H9 (cell line): ENCODE results near the gene TTYH2. TPM values are rescaled to one million over a fixed set of nuclear protein-coding genes. Genes with fewer than 3 reads are reported as not detected.

ENCODE experiments used
- DNase-seq: peaks from one replicate; pipeline ENCODE4 v3.0.0-alpha.2; 2017
- H2AFZ ChIP-seq: one replicate; pipeline ENCODE4 v1.6.1; 2013; ENCODE audit warnings: mild to moderate bottlenecking, low read length, control low read depth, moderate library complexity
- H2AK5ac ChIP-seq: 2 replicates; pipeline ENCODE4 v1.6.1; 2013; ENCODE audit warnings: low read length, control low read depth, mixed read lengths; ENCODE audit not compliant: insufficient read length
- H2BK120ac ChIP-seq: one replicate; pipeline ENCODE4 v1.6.1; 2013; ENCODE audit warnings: low read depth, mild to moderate bottlenecking, low read length, control low read depth, inconsistent platforms; ENCODE audit not compliant: poor library complexity, severe bottlenecking
- H2BK12ac ChIP-seq: 2 replicates; pipeline ENCODE4 v1.6.1; 2013; ENCODE audit warnings: low read length, control low read depth, mixed read lengths, low read depth; ENCODE audit not compliant: insufficient read length
- H2BK15ac ChIP-seq: 2 replicates; pipeline ENCODE4 v1.6.1; 2013; ENCODE audit warnings: low read depth, low read length, control low read depth
- H2BK20ac ChIP-seq: one replicate; pipeline ENCODE4 v1.6.1; 2013; ENCODE audit warnings: low read depth, mild to moderate bottlenecking, low read length, control low read depth, inconsistent platforms; ENCODE audit not compliant: poor library complexity, severe bottlenecking
- H2BK5ac ChIP-seq: 2 replicates; pipeline ENCODE4 v1.6.1; 2013; ENCODE audit warnings: low read length, control low read depth, mixed read lengths; ENCODE audit not compliant: insufficient read length
- H3K14ac ChIP-seq: 2 replicates; pipeline ENCODE4 v1.6.1; 2013; ENCODE audit warnings: low read length, control low read depth; ENCODE audit not compliant: insufficient read depth
- H3K18ac ChIP-seq: 2 replicates; pipeline ENCODE4 v1.6.1; 2013; ENCODE audit warnings: low read depth, mild to moderate bottlenecking, mixed read lengths, low read length, control low read depth; ENCODE audit not compliant: insufficient read length
- H3K23ac ChIP-seq: 2 replicates; pipeline ENCODE4 v1.6.1; 2013; ENCODE audit warnings: low read length, control low read depth, mixed read lengths, low read depth; ENCODE audit not compliant: insufficient read length
- H3K23me2 ChIP-seq: 2 replicates; pipeline ENCODE4 v1.6.1; 2013; ENCODE audit warnings: low read depth, mild to moderate bottlenecking, mixed read lengths, low read length, control low read depth; ENCODE audit not compliant: insufficient read length, poor library complexity, severe bottlenecking
- H3K27ac ChIP-seq: 2 replicates; pipeline ENCODE4 v1.5.1; 2013; ENCODE audit warnings: low read length, control low read depth, mixed read lengths, low read depth; ENCODE audit not compliant: insufficient read length
- H3K27me3 ChIP-seq: 2 replicates; pipeline ENCODE4 v1.6.1; 2013; ENCODE audit warnings: low read length, control low read depth, inconsistent platforms; ENCODE audit not compliant: insufficient read depth
- H3K4ac ChIP-seq: 2 replicates; pipeline ENCODE4 v1.6.1; 2013; ENCODE audit warnings: low read depth, mild to moderate bottlenecking, control low read depth, inconsistent platforms, low read length, moderate library complexity
- H3K4me1 ChIP-seq: 2 replicates; pipeline ENCODE4 v1.6.1; 2013; ENCODE audit warnings: low read length, control low read depth, inconsistent platforms; ENCODE audit not compliant: insufficient read depth
- H3K4me2 ChIP-seq: 2 replicates; pipeline ENCODE4 v1.6.1; 2013; ENCODE audit warnings: low read length, control low read depth, mixed read lengths; ENCODE audit not compliant: insufficient read length, insufficient read depth
- H3K56ac ChIP-seq: 2 replicates; pipeline ENCODE4 v1.6.1; 2013; ENCODE audit warnings: low read depth, mild to moderate bottlenecking, mixed read lengths, low read length, control low read depth; ENCODE audit not compliant: insufficient read length
- H3K79me1 ChIP-seq: 2 replicates; pipeline ENCODE4 v1.6.1; 2013; ENCODE audit warnings: low read depth, mild to moderate bottlenecking, moderate library complexity, low read length, control low read depth, inconsistent platforms; ENCODE audit not compliant: insufficient read depth, poor library complexity, severe bottlenecking
- H3K79me2 ChIP-seq: 2 replicates; pipeline ENCODE4 v1.6.1; 2013; ENCODE audit warnings: low read length, control low read depth, inconsistent platforms; ENCODE audit not compliant: insufficient read depth
- H3K9ac ChIP-seq: 2 replicates; pipeline ENCODE4 v1.6.1; 2013; ENCODE audit warnings: low read length, control low read depth, mixed read lengths; ENCODE audit not compliant: insufficient read length; ENCODE audit errors: extremely low read depth
- H3K9me3 ChIP-seq: one replicate; pipeline ENCODE4 v1.6.1; 2013; ENCODE audit warnings: low read depth, low read length, inconsistent platforms; ENCODE audit not compliant: control insufficient read depth
- H3T11ph ChIP-seq: one replicate; pipeline ENCODE4 v1.6.1; 2013; ENCODE audit warnings: mild to moderate bottlenecking, low read length, control low read depth, inconsistent platforms
- H4K20me1 ChIP-seq: one replicate; pipeline ENCODE4 v1.6.1; 2013; ENCODE audit not compliant: control insufficient read depth, insufficient read length, insufficient read depth
- H4K5ac ChIP-seq: 2 replicates; pipeline ENCODE4 v1.6.1; 2013; ENCODE audit warnings: low read depth, mild to moderate bottlenecking, mixed read lengths, low read length, control low read depth; ENCODE audit not compliant: insufficient read length
- H4K8ac ChIP-seq: replicated peaks from 2 replicates; pipeline ENCODE4 v1.6.1; 2013; ENCODE audit warnings: low read length, control low read depth, mixed read lengths, low read depth; ENCODE audit not compliant: insufficient read length
- H4K91ac ChIP-seq: 2 replicates; pipeline ENCODE4 v1.6.1; 2013; ENCODE audit warnings: low read depth, mild to moderate bottlenecking, moderate library complexity, mixed read lengths, low read length, control low read depth; ENCODE audit not compliant: insufficient read length
- H3K27ac Mint-ChIP-seq, 3 experiments: 2 replicates in 2 of 3; 3 replicates in 1 of 3; pipeline ENCODE4 v1.8.0; 2020 to 2021; ENCODE audit warnings: mixed read lengths in 3 of 3, mild to moderate bottlenecking in 1 of 3, moderate library complexity in 1 of 3
- H3K27me3 Mint-ChIP-seq: 2 replicates; pipeline ENCODE4 v1.8.0; 2021; ENCODE audit warnings: low read depth, mild to moderate bottlenecking, moderate library complexity, mixed read lengths
- H3K36me3 Mint-ChIP-seq, 3 experiments: 2 replicates in 2 of 3; 3 replicates in 1 of 3; pipeline ENCODE4 v1.8.0; 2020 to 2021; ENCODE audit warnings: low read depth in 3 of 3, mixed read lengths in 3 of 3; ENCODE audit not compliant: insufficient read depth in 1 of 3
- H3K4me1 Mint-ChIP-seq, 2 experiments: 2 replicates each; pipeline ENCODE4 v1.8.0; 2020; ENCODE audit warnings: mixed read lengths in 2 of 2
- H3K4me3 Mint-ChIP-seq, 2 experiments: 2 replicates in 1 of 2; 3 replicates in 1 of 2; pipeline ENCODE4 v1.8.0; 2020 to 2021; ENCODE audit warnings: mild to moderate bottlenecking in 2 of 2, mixed read lengths in 2 of 2, moderate library complexity in 1 of 2
- H3K9me3 Mint-ChIP-seq, 2 experiments: 2 replicates in 1 of 2; 3 replicates in 1 of 2; pipeline ENCODE4 v1.8.0; 2020; ENCODE audit warnings: mild to moderate bottlenecking in 2 of 2, mixed read lengths in 2 of 2, moderate library complexity in 1 of 2
- CTCF ChIP-seq: fragments of 200-600 bp; sonication (generic); conservative IDR thresholded peaks from 3 replicates; pipeline ENCODE4 v1.8.0; 2021; ENCODE audit warnings: antibody characterized with exemption, mild to moderate bottlenecking
- WGBS: extraction: QIAGEN DNeasy Blood & Tissue Kit; methylation state at CpG from one replicate; pipeline ENCODE4 v1.1.7; 2013; ENCODE audit warnings: missing lambda C conversion rate, low lambda C conversion rate, mixed read lengths; ENCODE audit not compliant: insufficient read length; ENCODE audit errors: extremely low coverage; 5-methylcytosine and 5-hydroxymethylcytosine counted together
- total RNA-seq: library from RNA; stranded (reverse); gene quantifications from 2 replicates; pipeline ENCODE4 v1.2.1, GENCODE V29; 2021

TTYH2 gene
- total RNA-seq, 1 experiment from 2014 or later, result 1.6 TPM

- H2BK120ac ChIP-seq, result no peak overlapping the region
- no peaks in the 10 kb centered on the region for H4K20me1 ChIP-seq
- no peaks in the 10 kb centered on the region; the same call in 1 of the 2 replicates for H3K27me3 ChIP-seq
- H2BK5ac ChIP-seq, result no peak overlapping the region
- no peak overlapping the region for H3K27ac ChIP-seq
- no peak overlapping the region for H3K4me3 Mint-ChIP-seq
- H2BK15ac ChIP-seq, result no peak overlapping the region
- no peaks in the 10 kb centered on the region; the same call in 1 of the 2 replicates for H3K4me1 ChIP-seq
- no peaks in the 10 kb centered on the region for H3K36me3 Mint-ChIP-seq
- no peak for TF ChIP-seq CTCF
- no peak overlapping the region for H4K91ac ChIP-seq
- H3K27ac Mint-ChIP-seq, result no peak overlapping the region
- no peaks in the 10 kb centered on the region for H3K79me2 ChIP-seq
- H3K18ac ChIP-seq, result no peak overlapping the region
- H4K8ac ChIP-seq, result no peak overlapping the region
- no peak overlapping the region for H3T11ph ChIP-seq
- H3K9ac ChIP-seq, result no peak overlapping the region
- H3K56ac ChIP-seq, result no peak overlapping the region
- no peak overlapping the region for H2AFZ ChIP-seq
- H3K4me2 ChIP-seq, result no peak overlapping the region
- H3K79me1 ChIP-seq, result no peaks in the 10 kb centered on the region
- H3K4ac ChIP-seq, result no peak overlapping the region
- no peak overlapping the region for H2BK12ac ChIP-seq
- H2AK5ac ChIP-seq, result no peak overlapping the region
- H3K23me2 ChIP-seq, result peaks cover 4% of the 10 kb centered on the region
- no peaks in the 10 kb centered on the region for H3K9me3 Mint-ChIP-seq
- H3K27me3 Mint-ChIP-seq, result peaks cover 45% of the 10 kb centered on the region
- no peak overlapping the region for H4K5ac ChIP-seq
- H2BK20ac ChIP-seq, result no peak overlapping the region
- peaks cover 21 to 45% of the 10 kb centered on the region in 2 experiments for H3K4me1 Mint-ChIP-seq
- no peaks in the 10 kb centered on the region for H3K9me3 ChIP-seq
- no CpG with 5 or more reads among the region's 12 CpGs for WGBS
- no peak overlapping the region for H3K14ac ChIP-seq
- no peak for DNase-seq
- H3K23ac ChIP-seq, result no peak overlapping the region
These were observed 62.7 kb downstream of the TTYH2 start for GRCh38 chr17:74276051-74276476.
